Hepatocyte (in vitro differentiated cells): ENCODE data around the gene SHFL. TPM values are rescaled to one million over a fixed set of nuclear protein-coding genes. Genes with fewer than 3 reads are reported as not detected.

Source experiments
- DNase-seq: peaks from one replicate; pipeline ENCODE4 v3.0.0-alpha.2; 2016; ENCODE audit warnings: low spot score
- H2AFZ ChIP-seq: fragments of 200-600 bp; sonication (generic); 2 replicates; pipeline ENCODE4 v1.6.0; 2016; ENCODE audit warnings: antibody characterized with exemption, mild to moderate bottlenecking
- H3K27ac ChIP-seq: fragments of 200-600 bp; sonication (generic); 2 replicates; pipeline ENCODE4 v1.5.1; 2016; ENCODE audit warnings: mild to moderate bottlenecking
- H3K27me3 ChIP-seq: fragments of 200-600 bp; sonication (generic); 2 replicates; pipeline ENCODE4 v1.6.1; 2016
- H3K36me3 ChIP-seq: fragments of 200-600 bp; sonication (generic); replicated peaks from 2 replicates; pipeline ENCODE4 v1.5.1; 2016; ENCODE audit warnings: low read depth; ENCODE audit not compliant: insufficient read depth
- H3K4me1 ChIP-seq: fragments of 200-600 bp; sonication (generic); 2 replicates; pipeline ENCODE4 v1.5.1; 2016; ENCODE audit warnings: mild to moderate bottlenecking, moderate library complexity; ENCODE audit not compliant: insufficient read depth
- H3K4me2 ChIP-seq: fragments of 200-600 bp; sonication (generic); 2 replicates; pipeline ENCODE4 v1.6.0; 2016
- H3K4me3 ChIP-seq: fragments of 200-600 bp; sonication (generic); 2 replicates; pipeline ENCODE4 v1.5.1; 2016; ENCODE audit warnings: mild to moderate bottlenecking
- H3K79me2 ChIP-seq: fragments of 200-600 bp; sonication (generic); 2 replicates; pipeline ENCODE4 v1.6.0; 2017; ENCODE audit warnings: mild to moderate bottlenecking
- H3K9me2 ChIP-seq: fragments of 200-600 bp; sonication (generic); replicated peaks from 2 replicates; pipeline ENCODE4 v1.6.0; 2017; ENCODE audit warnings: mild to moderate bottlenecking; ENCODE audit not compliant: insufficient read depth
- H3K9me3 ChIP-seq: fragments of 200-600 bp; sonication (generic); 2 replicates; pipeline ENCODE4 v1.5.1; 2016; ENCODE audit warnings: low read depth, mild to moderate bottlenecking
- H4K20me1 ChIP-seq: fragments of 200-600 bp; sonication (generic); 2 replicates; pipeline ENCODE4 v1.6.0; 2016; ENCODE audit warnings: mild to moderate bottlenecking; ENCODE audit not compliant: insufficient read depth, poor library complexity, severe bottlenecking
- CTCF ChIP-seq: fragments of 200-600 bp; sonication (generic); IDR thresholded peaks from 2 replicates; pipeline ENCODE4 v1.5.1; 2016; ENCODE audit warnings: antibody characterized with exemption, mild to moderate bottlenecking; ENCODE audit not compliant: poor library complexity
- EZH2 ChIP-seq: fragments of 200-600 bp; sonication (generic); IDR thresholded peaks from 2 replicates; pipeline ENCODE4 v1.6.1; 2016; ENCODE audit warnings: antibody characterized with exemption, mild to moderate bottlenecking, borderline replicate concordance
- EZH2phosphoT487 ChIP-seq: fragments of 200-600 bp; sonication (generic); IDR thresholded peaks from one replicate; pipeline ENCODE4 v1.6.1; 2018; ENCODE audit warnings: antibody characterized with exemption, mild to moderate bottlenecking, low read depth, moderate library complexity; ENCODE audit not compliant: unreplicated experiment, severe bottlenecking
- WGBS: methylation state at CpG from one replicate; pipeline ENCODE4 v1.1.6; 2016; ENCODE audit warnings: low lambda C conversion rate; ENCODE audit errors: missing lambda C conversion rate; 5-methylcytosine and 5-hydroxymethylcytosine counted together
- polyA plus RNA-seq: library from polyadenylated mRNA; unstranded; fragments of >200 nt; fragmentation: Nextera tagmentation; extraction: Ambion mirVana; gene quantifications from 2 replicates; pipeline ENCODE4 v1.2.1, GENCODE V29; 2016
- total RNA-seq: library from RNA; depleted of rRNA; stranded (reverse); fragments of >200 nt; gene quantifications from 2 replicates; pipeline ENCODE4 v1.2.3, GENCODE V29; 2014

SHFL gene
- total and polyA plus RNA-seq, 2 experiments from 2014 or later = 26.0 to 48.7 TPM

GRCh38 chr19:10043286-10043927, 42.7 kb upstream of the SHFL start:
- Histone ChIP-seq H3K27ac (no peak overlapping the region), H3K4me2 (no peak overlapping the region), H3K4me3 (no peak overlapping the region), H3K9me3 (no peaks in the 10 kb centered on the region), H3K4me1 (no peaks in the 10 kb centered on the region), H2AFZ (no peak overlapping the region), H4K20me1 (no peaks in the 10 kb centered on the region), H3K9me2 (no peaks in the 10 kb centered on the region), H3K27me3 (no peaks in the 10 kb centered on the region), H3K36me3 (no peaks in the 10 kb centered on the region), H3K79me2 (no peaks in the 10 kb centered on the region)
- no peak for DNase-seq
- WGBS = 83% methylated on average over 4 of the region's 4 CpGs
- TF ChIP-seq EZH2phosphoT487 = no peak
- TF ChIP-seq EZH2 = no peak
- TF ChIP-seq CTCF = no peak

GRCh38 chr19:10044390-10044789, 41.7 kb upstream of the SHFL start:
- Histone ChIP-seq H4K20me1 (no peaks in the 10 kb centered on the region), H3K79me2 (no peaks in the 10 kb centered on the region), H3K27ac (no peak overlapping the region), H3K4me2 (no peak overlapping the region), H2AFZ (no peak overlapping the region), H3K4me3 (no peak overlapping the region), H3K4me1 (no peaks in the 10 kb centered on the region), H3K27me3 (no peaks in the 10 kb centered on the region), H3K36me3 (no peaks in the 10 kb centered on the region), H3K9me3 (no peaks in the 10 kb centered on the region), H3K9me2 (no peaks in the 10 kb centered on the region)
- no peak for DNase-seq
- WGBS = 74% methylated on average over 1 of the region's 1 CpG
- TF ChIP-seq EZH2phosphoT487 (no peak), EZH2 (no peak), CTCF (no peak)

GRCh38 chr19:10045371-10045770, 40.7 kb upstream of the SHFL start:
- H3K36me3 ChIP-seq = no peaks in the 10 kb centered on the region
- H2AFZ ChIP-seq = no peak overlapping the region
- no peaks in the 10 kb centered on the region for H3K9me3 ChIP-seq
- H3K27me3 ChIP-seq = no peaks in the 10 kb centered on the region
- WGBS = 31% methylated on average over 1 of the region's 1 CpG
- H3K4me3 ChIP-seq = no peak overlapping the region
- H4K20me1 ChIP-seq = no peaks in the 10 kb centered on the region
- H3K4me2 ChIP-seq = no peak overlapping the region
- no peaks in the 10 kb centered on the region for H3K9me2 ChIP-seq
- TF ChIP-seq EZH2phosphoT487 = no peak
- H3K79me2 ChIP-seq = no peaks in the 10 kb centered on the region
- no peaks in the 10 kb centered on the region for H3K4me1 ChIP-seq
- no peak overlapping the region for H3K27ac ChIP-seq
- DNase-seq = no peak

- DNase-seq = no peak
- Histone ChIP-seq H3K9me3 (no peaks in the 10 kb centered on the region), H3K4me3 (no peak overlapping the region), H4K20me1 (no peaks in the 10 kb centered on the region), H3K9me2 (no peaks in the 10 kb centered on the region), H3K27ac (no peak overlapping the region), H3K27me3 (no peaks in the 10 kb centered on the region), H3K4me2 (no peak overlapping the region), H3K79me2 (no peaks in the 10 kb centered on the region), H3K4me1 (no peaks in the 10 kb centered on the region), H3K36me3 (no peaks in the 10 kb centered on the region), H2AFZ (no peak overlapping the region)
- TF ChIP-seq EZH2 (no peak), EZH2phosphoT487 (no peak), CTCF (no peak)
- WGBS = 52% methylated on average over 2 of the region's 2 CpGs
Observed at GRCh38 chr19:10049626-10050025, 36.5 kb upstream of the SHFL start.
